GM21723 (cell line): ENCODE results near the gene ARID3A.

ENCODE experiments used
- ATAC-seq: cut with Tn5 transposase; IDR thresholded peaks from one replicate; pipeline ENCODE4 v1.9.1; 2021; ENCODE audit warnings: mild to moderate bottlenecking, moderate library complexity; ENCODE audit not compliant: unreplicated experiment

Gene ARID3A

GRCh38 chr19:1000591-1001537 lies 75.0 kb downstream of the ARID3A start:
- no peak for ATAC-seq

GRCh38 chr19:1001538-1002166 lies 75.8 kb downstream of the ARID3A start:
- ATAC-seq = no peak

- no peak for ATAC-seq
Observed at GRCh38 chr19:1002600-1002999, 76.8 kb downstream of the ARID3A start.

- ATAC-seq = no peak
Observed at GRCh38 chr19:1003283-1003682, 77.4 kb downstream of the ARID3A start.

DNA sequence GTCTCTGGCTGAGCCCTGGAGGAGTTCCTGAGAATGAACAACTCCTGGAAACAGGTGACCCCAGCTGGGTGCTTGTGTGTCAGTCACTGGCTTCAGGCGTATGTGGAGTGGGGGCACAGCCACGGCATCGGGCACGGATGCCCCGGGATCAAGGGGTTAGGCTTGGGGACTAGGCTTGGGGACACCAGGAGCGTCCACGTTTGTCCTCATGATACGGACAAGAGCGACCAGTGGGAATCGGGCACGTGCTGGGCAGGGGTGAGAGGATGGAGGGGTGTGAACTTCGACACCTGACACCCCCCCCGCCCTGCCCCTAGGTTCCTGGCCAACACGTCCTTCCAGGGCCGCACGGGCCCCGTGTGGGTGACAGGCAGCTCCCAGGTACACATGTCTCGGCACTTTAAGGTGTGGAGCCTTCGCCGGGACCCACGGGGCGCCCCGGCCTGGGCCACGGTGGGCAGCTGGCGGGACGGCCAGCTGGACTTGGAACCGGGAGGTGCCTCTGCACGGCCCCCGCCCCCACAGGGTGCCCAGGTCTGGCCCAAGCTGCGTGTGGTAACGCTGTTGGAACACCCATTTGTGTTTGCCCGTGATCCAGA lies 78.5 kb downstream of the ARID3A start:
- no peak for ATAC-seq

DNA sequence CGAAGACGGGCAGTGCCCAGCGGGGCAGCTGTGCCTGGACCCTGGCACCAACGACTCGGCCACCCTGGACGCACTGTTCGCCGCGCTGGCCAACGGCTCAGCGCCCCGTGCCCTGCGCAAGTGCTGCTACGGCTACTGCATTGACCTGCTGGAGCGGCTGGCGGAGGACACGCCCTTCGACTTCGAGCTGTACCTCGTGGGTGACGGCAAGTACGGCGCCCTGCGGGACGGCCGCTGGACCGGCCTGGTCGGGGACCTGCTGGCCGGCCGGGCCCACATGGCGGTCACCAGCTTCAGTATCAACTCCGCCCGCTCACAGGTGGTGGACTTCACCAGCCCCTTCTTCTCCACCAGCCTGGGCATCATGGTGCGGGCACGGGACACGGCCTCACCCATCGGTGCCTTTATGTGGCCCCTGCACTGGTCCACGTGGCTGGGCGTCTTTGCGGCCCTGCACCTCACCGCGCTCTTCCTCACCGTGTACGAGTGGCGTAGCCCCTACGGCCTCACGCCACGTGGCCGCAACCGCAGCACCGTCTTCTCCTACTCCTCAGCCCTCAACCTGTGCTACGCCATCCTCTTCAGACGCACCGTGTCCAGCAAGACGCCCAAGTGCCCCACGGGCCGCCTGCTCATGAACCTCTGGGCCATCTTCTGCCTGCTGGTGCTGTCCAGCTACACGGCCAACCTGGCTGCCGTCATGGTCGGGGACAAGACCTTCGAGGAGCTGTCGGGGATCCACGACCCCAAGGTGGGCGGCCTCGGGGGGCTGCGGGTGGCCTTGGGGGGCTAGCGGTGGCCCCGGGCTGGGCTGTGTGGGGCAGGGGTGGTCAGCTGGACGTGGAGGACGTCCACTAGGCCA lies 79.2 kb downstream of the ARID3A start:
- no peak for ATAC-seq

GRCh38 chr19:1006711-1007398 lies 81.0 kb downstream of the ARID3A start:
- ATAC-seq = no peak

- ATAC-seq = no peak
Observed at GRCh38 chr19:1007399-1008251, 81.8 kb downstream of the ARID3A start.

DNA sequence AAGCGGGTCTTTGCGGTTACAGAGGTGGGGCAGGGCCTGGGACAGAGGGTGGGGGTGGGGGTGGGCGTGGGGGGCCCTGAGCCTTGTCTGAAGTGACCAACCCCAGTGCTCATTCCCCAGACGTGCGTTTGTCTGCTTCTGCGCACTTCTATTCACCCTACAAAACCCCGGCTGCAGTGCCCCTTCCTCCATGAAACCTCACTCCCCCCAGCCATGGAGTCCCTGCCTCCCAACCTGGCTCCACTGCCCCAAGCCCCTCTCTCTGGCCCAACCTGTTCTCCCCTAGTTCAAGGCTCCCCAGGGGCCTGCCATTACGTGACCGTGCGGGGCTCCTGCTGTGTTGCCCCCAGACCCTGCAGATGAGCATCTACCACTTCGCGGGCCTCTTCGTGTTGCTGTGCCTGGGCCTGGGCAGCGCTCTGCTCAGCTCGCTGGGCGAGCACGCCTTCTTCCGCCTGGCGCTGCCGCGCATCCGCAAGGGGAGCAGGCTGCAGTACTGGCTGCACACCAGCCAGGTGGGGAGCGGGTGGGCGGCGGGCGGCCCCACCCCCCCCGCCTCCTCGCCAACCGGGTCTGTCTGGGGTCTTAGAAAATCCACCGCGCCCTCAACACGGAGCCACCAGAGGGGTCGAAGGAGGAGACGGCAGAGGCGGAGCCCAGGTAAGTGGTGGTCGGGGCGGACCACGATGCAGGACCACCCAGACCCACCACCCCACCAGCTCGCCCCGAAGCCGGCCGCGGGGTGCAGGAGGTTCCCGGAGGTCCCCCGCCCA lies 82.6 kb downstream of the ARID3A start:
- no peak for ATAC-seq

DNA sequence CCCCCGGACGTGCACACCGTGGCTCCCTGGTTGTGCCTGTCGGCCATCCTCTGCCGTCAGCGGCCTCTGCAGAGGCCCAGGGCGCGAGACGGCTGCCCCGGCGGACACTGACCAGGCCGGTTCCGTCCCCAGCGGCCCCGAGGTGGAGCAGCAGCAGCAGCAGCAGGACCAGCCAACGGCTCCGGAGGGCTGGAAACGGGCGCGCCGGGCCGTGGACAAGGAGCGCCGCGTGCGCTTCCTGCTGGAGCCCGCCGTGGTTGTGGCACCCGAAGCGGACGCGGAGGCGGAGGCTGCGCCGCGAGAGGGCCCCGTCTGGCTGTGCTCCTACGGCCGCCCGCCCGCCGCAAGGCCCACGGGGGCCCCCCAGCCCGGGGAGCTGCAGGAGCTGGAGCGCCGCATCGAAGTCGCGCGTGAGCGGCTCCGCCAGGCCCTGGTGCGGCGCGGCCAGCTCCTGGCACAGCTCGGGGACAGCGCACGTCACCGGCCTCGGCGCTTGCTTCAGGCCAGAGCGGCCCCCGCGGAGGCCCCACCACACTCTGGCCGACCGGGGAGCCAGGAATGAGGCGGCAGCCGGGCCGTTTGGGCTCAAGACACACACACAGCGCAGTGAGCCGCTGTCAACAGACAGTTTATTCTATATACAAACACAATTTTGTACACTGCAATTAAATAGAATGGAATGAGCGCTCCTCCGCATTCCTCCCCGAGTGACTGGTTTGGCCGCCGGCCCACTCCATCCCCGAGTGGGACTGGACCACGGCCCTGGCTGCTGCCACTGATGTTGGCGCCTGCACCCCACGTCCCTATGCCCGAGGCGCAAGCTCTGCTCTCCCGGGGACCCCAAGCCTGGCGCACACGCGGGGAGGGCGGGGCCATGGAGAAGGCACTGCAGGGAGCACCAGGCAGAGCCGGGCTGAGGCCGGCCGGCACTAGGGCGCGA lies 83.5 kb downstream of the ARID3A start:
- no peak for ATAC-seq

DNA sequence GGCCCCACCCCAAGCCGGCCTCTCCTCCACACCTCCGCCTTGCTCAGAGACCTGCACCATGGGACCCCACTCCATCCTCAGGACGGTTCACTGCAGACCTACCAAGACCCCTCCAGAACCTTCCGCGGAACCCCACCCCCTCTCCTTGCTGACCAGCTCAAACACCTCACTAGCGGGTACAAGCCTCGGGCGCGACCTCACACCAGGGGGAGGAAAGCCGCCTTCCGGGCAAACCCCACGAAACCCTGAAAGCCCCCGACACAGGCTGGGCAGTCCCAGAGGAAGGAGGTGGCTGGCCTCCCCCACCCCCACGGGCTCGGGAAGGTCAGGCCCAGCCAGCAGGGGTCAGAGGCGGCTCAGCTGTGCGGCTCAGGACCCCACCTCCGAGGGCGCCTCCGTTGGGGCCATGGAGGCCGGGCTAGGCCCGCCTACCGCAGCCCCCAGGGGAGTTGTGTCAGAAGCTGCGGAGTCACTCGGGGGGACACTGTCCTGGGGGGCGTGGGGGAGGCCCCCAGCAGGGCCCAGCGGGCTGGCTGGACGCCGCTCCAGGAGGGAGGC lies 84.2 kb downstream of the ARID3A start:
- ATAC-seq = no peak

DNA sequence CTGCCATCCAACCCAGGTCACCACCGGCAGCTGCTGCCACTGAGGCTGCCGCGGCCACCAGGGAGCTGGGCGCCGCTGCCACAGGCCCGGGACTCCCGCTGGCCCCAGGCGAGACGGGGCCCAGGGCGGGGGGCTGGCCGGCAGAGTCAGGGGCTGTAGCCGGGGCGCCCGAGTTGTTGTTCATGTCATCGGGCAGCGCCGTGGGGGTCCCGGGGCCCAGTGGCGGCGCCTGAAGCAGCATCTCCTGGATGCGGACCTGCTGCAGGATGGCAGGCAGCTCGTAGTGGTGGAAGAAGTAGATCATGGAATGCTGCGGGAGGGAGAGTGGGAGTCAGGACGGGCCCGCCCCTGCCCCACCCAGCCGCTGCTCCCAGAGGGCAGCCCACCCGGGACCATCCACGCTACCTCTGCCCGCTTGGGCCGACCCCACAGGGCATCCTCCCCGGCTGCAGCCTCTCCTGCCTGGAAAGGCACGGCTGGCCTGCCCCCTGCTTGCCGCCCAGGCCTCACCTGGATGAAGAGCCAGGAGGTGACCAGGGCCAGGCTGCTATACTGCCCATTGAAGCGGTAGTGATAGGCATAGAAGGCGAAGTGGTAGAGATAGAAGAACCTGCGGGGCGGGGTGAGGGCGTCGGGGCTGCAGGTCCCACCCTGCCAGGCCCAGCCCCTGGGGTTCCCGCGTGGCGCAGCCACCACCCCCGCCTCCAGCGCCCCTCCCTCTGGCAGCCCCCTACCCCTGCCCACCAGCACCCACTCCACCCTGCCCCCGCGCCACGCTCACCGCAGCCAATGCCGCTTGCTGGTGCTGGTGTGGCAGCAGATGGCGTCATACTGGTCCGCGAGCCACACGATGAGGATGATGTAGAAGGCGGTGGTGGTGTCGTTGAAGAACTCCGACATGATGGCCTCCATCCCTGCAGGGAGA lies 85.0 kb downstream of the ARID3A start:
- ATAC-seq = no peak

DNA sequence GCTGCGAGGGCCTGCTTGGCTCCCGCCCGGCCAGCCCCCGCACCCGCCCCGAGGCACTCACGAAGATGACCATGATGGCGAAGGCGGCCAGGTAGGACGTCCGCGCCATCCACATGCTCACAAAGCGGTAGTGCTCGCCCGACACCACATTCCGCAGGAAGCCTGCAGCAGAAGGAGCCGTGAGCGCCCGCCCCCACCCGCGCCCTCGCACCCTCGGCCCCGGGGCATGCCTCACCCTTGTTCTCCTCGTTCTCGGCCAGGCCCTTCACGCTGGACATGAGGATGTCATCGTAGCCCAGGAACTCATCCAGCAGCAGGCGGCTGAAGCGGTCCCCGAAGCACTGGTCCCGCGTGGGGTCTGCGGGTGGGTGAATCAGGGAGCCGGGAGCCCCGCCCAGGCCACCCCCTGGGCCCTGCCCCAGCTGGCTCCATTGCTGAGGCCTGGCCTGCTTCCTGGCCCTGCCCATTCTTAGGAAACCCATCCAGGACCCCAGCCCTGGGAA lies 86.0 kb downstream of the ARID3A start:
- ATAC-seq = no peak

DNA sequence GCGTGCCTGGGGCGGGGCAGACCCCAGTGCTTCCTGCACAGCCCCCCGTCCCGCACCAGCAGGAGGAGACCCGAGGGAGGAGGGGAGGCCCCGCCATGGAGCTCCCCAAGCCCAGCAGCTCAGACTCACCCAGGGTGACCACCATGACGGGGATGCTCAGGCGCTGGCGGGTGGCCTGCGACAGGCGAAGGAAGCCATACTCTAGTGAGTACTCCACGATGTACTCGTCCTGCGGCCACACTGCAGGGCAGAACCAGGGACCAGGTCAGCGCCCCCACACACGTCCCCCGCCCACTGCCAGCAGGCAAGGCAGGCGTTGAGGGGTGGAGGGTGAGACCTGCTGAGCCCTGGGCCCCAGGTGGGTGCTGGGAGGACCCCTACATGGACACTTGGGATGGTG lies 86.5 kb downstream of the ARID3A start:
- no peak for ATAC-seq

- ATAC-seq = no peak
Observed at GRCh38 chr19:1013218-1013617, 87.4 kb downstream of the ARID3A start.
